ENCODE data around the gene CLDN1.

The CLDN1 gene

DNA sequence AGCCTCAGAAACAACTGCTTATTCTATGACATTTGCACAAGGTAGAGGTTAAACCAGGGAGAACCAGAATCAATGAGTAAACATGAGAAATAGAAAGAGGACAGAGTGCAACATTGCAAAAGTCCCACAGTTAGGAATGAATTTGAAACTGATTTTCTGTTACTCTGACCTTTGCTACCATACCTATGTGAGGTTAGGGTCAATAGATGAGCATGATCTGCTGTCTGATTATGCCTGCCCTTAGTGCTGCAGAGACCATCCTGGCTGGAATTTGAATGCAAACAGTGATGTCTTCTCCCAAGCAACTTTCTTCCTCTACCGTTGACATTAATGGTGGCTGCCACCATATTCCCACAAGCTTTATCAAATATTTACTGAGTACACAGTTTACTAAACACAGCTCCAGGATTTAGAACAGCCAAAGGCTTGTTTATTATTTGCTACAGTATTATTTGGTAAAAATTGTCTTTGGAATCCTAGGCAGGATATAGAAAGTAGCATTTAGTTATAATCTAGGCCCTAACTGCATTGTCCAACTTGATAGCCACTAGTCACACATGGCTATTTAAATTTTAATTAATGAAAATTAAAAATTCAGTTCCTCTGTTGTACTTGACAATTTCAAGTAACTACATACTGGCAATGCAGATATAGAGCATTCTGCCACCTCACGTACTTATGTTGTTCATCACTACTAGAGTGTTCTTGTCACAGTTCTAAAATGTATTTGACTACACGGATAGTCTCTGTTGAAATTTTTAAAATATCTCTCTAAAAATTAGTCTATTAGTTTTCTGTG, 8.9 kb upstream of the CLDN1 start:
- no peak for DNase-seq

DNA sequence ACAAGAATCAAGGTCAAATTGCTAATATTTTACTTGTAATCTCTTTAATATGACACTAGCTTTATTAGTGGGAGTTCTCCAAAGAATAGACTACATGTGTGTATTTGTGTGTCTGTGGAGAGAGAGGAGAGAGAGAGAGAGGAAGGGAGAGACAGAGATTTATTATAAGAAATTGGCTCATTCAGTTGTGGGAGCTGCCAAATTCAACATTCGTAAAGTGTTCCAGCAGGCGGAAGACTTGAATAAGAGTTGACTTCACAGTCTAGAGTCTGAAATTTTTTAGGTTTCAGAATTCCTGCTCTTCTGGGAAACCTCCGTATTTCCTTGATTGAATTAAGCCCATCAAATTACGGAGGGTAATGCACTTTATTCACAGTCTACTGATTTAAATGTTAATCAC, 4.7 kb upstream of the CLDN1 start:
- no peak for DNase-seq

GRCh38 chr3:190326361-190326760, 4.1 kb upstream of the CLDN1 start:
- no peak for DNase-seq

- DNase-seq = no peak
Measured at GRCh38 chr3:190325923-190326322, 3.7 kb upstream of the CLDN1 start.

- no peak for DNase-seq
Measured at GRCh38 chr3:190323246-190323626, 990 bp upstream of the CLDN1 start.

GRCh38 chr3:190322604-190323245, 479 bp upstream of the CLDN1 start:
- no peak for DNase-seq

GRCh38 chr3:190320594-190321362, 1.5 kb downstream of the CLDN1 start:
- DNase-seq = no peak

DNA sequence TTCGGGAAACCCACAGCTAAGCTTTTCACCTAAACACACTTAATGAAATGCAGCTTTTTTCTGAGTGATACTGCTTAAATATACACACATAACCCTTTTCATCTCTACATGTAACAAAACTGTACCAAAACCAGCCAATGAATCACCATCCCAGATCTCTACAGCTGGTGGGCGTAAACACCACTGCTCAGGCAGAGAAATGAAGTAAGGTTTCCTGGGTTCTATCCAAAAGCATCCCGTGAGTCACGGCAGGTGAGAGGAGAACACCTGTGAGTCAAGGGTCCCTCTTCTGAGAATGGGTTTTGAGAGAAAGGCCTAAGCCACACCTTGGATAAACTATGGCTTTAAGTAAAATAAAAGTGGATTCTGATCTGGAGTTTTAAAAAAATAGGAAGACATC, 2.6 kb downstream of the CLDN1 start:
- DNase-seq = no peak

- no peak for DNase-seq
Measured at GRCh38 chr3:190318666-190319065, 3.6 kb downstream of the CLDN1 start.

GRCh38 chr3:190314741-190315140, 7.5 kb downstream of the CLDN1 start:
- DNase-seq = no peak

GRCh38 chr3:190309414-190309813, 12.8 kb downstream of the CLDN1 start:
- no peak for DNase-seq

- no peak for DNase-seq
Measured at GRCh38 chr3:190308154-190308553, 14.1 kb downstream of the CLDN1 start.

- no peak for DNase-seq
Measured at GRCh38 chr3:190307164-190307545, 15.1 kb downstream of the CLDN1 start.

DNA sequence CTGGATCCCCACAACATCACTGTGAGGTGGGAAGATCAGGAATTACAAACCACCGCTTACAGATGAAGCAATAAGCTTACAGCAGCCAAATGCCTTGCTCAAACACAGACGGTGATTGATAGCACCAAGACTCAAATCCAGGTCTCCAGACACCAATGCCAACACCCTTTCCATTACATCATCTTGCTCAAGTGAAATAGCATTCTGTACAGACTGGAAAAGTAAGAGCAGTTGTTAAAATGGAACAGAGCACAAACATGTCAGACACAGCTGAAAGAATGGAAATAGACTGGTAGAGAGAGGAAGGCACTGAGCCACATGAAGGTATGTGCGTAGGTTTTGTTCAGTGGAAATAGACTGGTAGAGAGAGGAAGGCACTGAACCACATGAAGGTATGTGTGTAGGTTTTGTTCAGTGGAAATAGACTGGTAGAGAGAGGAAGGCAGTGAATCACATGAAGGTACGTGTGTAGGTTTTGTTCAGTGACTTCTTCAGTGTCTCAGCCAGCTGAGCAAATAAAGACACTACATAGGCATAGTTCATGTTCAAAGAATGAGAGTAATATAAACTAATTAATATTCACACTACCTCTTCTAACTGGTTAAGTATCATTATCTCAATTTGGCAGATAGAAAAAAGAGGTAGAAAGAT, 15.6 kb downstream of the CLDN1 start:
- no peak for DNase-seq

- DNase-seq = no peak
Measured at GRCh38 chr3:190306026-190306425, 16.2 kb downstream of the CLDN1 start.

DNA sequence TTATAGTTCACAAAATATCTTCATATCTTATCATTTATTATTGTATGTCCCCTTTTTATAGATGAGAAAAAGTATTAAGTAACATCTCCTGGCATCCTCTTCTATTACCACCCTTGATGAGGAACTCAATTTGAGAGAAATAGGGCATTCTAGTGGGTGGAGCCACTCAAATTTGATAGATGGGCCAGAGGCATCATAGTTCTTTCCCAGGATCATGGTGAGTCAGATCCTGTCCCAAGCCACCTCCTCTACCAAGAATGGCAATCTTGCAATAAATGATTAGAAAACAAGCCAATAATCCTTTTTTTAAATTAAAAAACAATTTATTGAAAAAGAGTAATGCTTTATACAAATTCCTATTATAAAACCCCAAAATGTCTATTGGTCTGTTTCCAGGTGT, 16.8 kb downstream of the CLDN1 start:
- DNase-seq = no peak

DNA sequence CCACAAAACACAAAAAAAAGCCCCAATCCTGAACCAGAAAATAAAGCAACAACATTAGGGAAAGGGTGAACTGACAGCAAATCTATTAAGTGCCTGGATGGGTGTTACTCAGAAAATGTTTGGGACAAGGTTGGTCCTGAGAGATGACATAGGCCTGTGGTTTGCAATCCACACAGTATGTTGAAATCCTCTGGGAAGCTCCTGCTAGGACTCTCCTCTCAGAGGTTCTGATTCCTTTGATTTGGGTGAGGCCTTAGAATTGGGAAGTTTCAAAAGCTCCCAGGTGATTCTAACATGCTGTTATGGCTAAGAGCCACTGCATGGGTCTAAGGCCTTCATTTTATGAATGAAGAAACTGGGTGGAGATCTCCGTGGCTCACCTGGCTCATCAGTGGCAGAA, 18.4 kb downstream of the CLDN1 start:
- DNase-seq = no peak

GRCh38 chr3:190302212-190302867, 19.9 kb downstream of the CLDN1 start:
- DNase-seq = no peak

DNA sequence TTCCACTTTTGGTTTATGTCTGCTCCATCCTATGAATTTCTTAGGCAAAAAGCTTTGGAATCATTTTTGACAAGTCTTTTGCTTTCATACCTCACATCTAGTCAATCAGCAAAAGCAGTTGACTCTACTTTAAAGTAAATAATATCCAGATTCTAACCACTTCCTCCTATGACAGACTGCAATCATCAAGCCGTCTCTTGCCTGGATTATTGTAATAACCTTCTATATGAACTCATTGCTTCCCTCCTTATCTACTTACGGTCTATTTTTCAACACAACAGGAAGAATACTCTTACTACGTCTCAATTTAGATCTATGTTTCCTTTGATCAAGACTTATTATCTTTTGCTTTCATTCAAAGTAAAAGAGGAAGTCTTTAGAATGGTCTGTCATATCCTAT, 20.7 kb downstream of the CLDN1 start:
- no peak for DNase-seq

- DNase-seq = no peak
Measured at GRCh38 chr3:190299969-190300368, 22.3 kb downstream of the CLDN1 start.

- no peak for DNase-seq
Measured at GRCh38 chr3:190294030-190294429, 28.2 kb downstream of the CLDN1 start.

GRCh38 chr3:190293621-190294020, 28.6 kb downstream of the CLDN1 start:
- no peak for DNase-seq
